ENCODE measurements around the gene PHETA2. TPM values are rescaled to one million over a fixed set of nuclear protein-coding genes. Genes with fewer than 3 reads are reported as not detected.

The PHETA2 gene
- polyA plus RNA-seq, 1 experiment = 10.6 TPM

- no peaks in the 10 kb centered on the region for H3K27me3 ChIP-seq (ENCODE audit: control insufficient read depth, insufficient read depth, low read length)
- ChIA-PET CTCF (no interaction called here), POLR2A (no interaction called here)
- H3K27ac ChIP-seq (ENCODE audit: low read depth, low read length) = no peak overlapping the region
- H3K9me3 ChIP-seq (ENCODE audit: control insufficient read depth, insufficient read depth, low read length) = no peaks in the 10 kb centered on the region
- no peak for TF ChIP-seq CTCF (IDR thresholded peaks at IDR 0.05; ENCODE audit: low read depth, low read length)
- H3K4me3 ChIP-seq (ENCODE audit: low read depth, low read length) = no peak overlapping the region
- DNase-seq (ENCODE audit: low read depth, low spot score) = no peak
Observed at GRCh38 chr22:42056757-42057511, 17.1 kb upstream of the PHETA2 start.

GRCh38 chr22:42060489-42060888, 13.6 kb upstream of the PHETA2 start:
- DNase-seq (ENCODE audit: low read depth, low spot score) = no peak
- Histone ChIP-seq H3K4me3 (ENCODE audit: low read depth, low read length) (no peak overlapping the region), H3K27ac (ENCODE audit: low read depth, low read length) (no peak overlapping the region), H3K9me3 (ENCODE audit: control insufficient read depth, insufficient read depth, low read length) (no peaks in the 10 kb centered on the region), H3K27me3 (ENCODE audit: control insufficient read depth, insufficient read depth, low read length) (no peaks in the 10 kb centered on the region)
- no peak for TF ChIP-seq CTCF (IDR thresholded peaks at IDR 0.05; ENCODE audit: low read depth, low read length)
- CTCF ChIA-PET = no interaction called here
- POLR2A ChIA-PET = no interaction called here

- no peak overlapping the region for H3K27ac ChIP-seq (ENCODE audit: low read depth, low read length)
- H3K4me3 ChIP-seq (ENCODE audit: low read depth, low read length) = no peak overlapping the region
- POLR2A ChIA-PET = no interaction called here
- DNase-seq (ENCODE audit: low read depth, low spot score) = no peak
- H3K9me3 ChIP-seq (ENCODE audit: control insufficient read depth, insufficient read depth, low read length) = no peaks in the 10 kb centered on the region
- no peaks in the 10 kb centered on the region for H3K27me3 ChIP-seq (ENCODE audit: control insufficient read depth, insufficient read depth, low read length)
- no peak for TF ChIP-seq CTCF (IDR thresholded peaks at IDR 0.05; ENCODE audit: low read depth, low read length)
- CTCF ChIA-PET = no interaction called here
Observed at GRCh38 chr22:42061041-42061440, 13.0 kb upstream of the PHETA2 start.

- TF ChIP-seq CTCF (IDR thresholded peaks at IDR 0.05; ENCODE audit: low read depth, low read length) = no peak
- ChIA-PET POLR2A (no interaction called here), CTCF (no interaction called here)
- Histone ChIP-seq H3K9me3 (ENCODE audit: control insufficient read depth, insufficient read depth, low read length) (no peaks in the 10 kb centered on the region), H3K27ac (ENCODE audit: low read depth, low read length) (no peak overlapping the region), H3K27me3 (ENCODE audit: control insufficient read depth, insufficient read depth, low read length) (no peaks in the 10 kb centered on the region), H3K4me3 (ENCODE audit: low read depth, low read length) (no peak overlapping the region)
- DNase-seq (ENCODE audit: low read depth, low spot score) = no peak
Observed at GRCh38 chr22:42062506-42063170, 11.4 kb upstream of the PHETA2 start.

GRCh38 chr22:42064629-42065028, 9.4 kb upstream of the PHETA2 start:
- Histone ChIP-seq H3K4me3 (ENCODE audit: low read depth, low read length) (no peak overlapping the region), H3K27ac (ENCODE audit: low read depth, low read length) (no peak overlapping the region), H3K9me3 (ENCODE audit: control insufficient read depth, insufficient read depth, low read length) (no peaks in the 10 kb centered on the region), H3K27me3 (ENCODE audit: control insufficient read depth, insufficient read depth, low read length) (no peaks in the 10 kb centered on the region)
- ChIA-PET POLR2A (no interaction called here), CTCF (interaction anchor here (1.0 kb wide), 1 partner anchor 124 kb away, joined by 4 read pairs; no protein-coding TSS in a partner anchor)
- DNase-seq (ENCODE audit: low read depth, low spot score) = no peak
- TF ChIP-seq CTCF (IDR thresholded peaks at IDR 0.05; ENCODE audit: low read depth, low read length) = no peak
